ENCODE data around the gene PFKFB2. TPM values are rescaled to one million over a fixed set of nuclear protein-coding genes. Genes with fewer than 3 reads are reported as not detected.
A peak's percentile ranks its signal among the peaks of the same experiment; 100 is the strongest.

PFKFB2 gene
- total and polyA plus RNA-seq, 8 donors, result 4.4 to 28.5 (median 10.4) TPM

DNA sequence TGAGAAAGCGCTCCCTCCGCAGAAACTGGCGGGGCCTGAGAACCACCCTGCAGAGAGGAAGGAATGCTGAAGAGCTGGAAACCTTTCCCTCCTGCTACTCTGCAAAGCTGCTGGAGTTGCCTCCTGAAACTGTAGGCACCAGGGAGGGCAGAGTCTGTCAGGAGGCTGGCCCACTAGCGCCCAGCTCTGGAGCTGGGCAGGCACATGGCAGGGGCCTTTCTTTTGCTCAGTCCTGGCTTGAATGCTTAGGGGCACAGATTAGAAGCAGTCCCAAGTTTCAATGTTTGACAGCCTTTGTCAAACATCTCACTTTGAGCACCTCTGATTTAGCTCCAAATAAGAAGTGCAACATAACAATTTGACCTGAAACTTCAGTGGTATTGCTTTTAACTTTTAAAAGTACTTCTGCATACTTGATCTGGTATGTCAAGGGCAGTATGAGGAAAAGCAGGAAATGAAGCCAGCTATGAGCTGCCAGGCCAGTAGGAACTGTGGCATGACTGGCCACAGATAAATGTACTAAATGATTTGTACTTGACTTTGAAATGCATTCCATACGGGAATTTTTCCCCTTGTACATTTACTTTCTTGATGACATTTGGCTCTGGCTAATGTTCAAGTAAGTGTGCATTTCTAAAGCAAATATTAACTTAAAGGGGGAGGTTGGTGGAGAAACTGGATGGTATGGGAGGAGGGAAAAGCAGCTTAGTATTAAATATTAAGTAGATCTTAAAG is 27.8 kb upstream of the PFKFB2 start:
- FAIRE-seq, result no peak

DNA sequence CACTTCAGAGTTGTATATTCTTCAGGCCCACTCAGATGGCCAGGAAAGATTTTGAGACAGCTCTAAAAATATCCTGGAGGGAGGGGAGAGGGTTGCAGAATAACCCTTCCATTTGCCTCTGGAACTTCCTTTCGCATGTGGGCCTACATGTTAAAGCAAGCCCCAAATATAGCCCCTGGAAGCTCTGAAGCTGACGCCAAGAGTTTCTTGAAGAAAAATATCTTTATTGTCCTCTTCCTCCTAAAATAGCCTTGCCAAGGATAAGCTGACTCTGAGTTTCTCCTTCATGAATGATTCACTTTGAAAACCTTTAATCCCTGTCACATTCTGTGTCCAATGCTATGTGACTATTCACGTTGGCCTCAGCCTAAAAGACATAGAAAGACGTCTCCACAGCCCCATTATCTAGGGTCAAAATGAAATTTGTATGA is 27.0 kb upstream of the PFKFB2 start:
- Histone ChIP-seq H3K36me3 (peaks cover 0 to 12% (median 5%) of the 10 kb centered on the region in 3 donors), H3K9me3 (no peaks in the 10 kb centered on the region), H3K4me1 (peaks cover 38 to 60% (median 54%) of the 10 kb centered on the region in 3 donors), H3K4me3 (no peak overlapping the region), H3K27me3 (no peaks in the 10 kb centered on the region), H3K27ac (peak overlapping the region; percentile 39 to 92 (median 84))
- TF ChIP-seq, protein P1, sequence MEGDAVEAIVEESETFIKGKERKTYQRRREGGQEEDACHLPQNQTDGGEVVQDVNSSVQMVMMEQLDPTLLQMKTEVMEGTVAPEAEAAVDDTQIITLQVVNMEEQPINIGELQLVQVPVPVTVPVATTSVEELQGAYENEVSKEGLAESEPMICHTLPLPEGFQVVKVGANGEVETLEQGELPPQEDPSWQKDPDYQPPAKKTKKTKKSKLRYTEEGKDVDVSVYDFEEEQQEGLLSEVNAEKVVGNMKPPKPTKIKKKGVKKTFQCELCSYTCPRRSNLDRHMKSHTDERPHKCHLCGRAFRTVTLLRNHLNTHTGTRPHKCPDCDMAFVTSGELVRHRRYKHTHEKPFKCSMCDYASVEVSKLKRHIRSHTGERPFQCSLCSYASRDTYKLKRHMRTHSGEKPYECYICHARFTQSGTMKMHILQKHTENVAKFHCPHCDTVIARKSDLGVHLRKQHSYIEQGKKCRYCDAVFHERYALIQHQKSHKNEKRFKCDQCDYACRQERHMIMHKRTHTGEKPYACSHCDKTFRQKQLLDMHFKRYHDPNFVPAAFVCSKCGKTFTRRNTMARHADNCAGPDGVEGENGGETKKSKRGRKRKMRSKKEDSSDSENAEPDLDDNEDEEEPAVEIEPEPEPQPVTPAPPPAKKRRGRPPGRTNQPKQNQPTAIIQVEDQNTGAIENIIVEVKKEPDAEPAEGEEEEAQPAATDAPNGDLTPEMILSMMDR (IDR thresholded peaks at IDR 0.05), result no peak
- intact Hi-C loops (cut with DNase I), result no loop called here
- ATAC-seq, result no peak
- no peak for FAIRE-seq
- 42 to 43% methylated on average over 4 of the region's 4 CpGs for WGBS, 2 donors
- no peak for DNase-seq

More for the DNA sequence above, 27.8 kb upstream of the PFKFB2 start:
- ATAC-seq (peak; percentile 55 to 75 (median 70)), DNase-seq (peak in 1 of 6 donors; percentile 42)
- no peaks in the 10 kb centered on the region for H3K9me3 ChIP-seq
- peak overlapping the region; percentile 39 to 92 (median 84) for H3K27ac ChIP-seq
- intact Hi-C loops (cut with DNase I), result no loop called here
- H3K27me3 ChIP-seq, result no peaks in the 10 kb centered on the region
- 12 to 35% methylated on average over 5 of the region's 5 CpGs for WGBS, 2 donors
- TF ChIP-seq, protein P1 (IDR thresholded peaks at IDR 0.05), result no peak
- H3K4me1 ChIP-seq, result peaks cover 38 to 58% (median 54%) of the 10 kb centered on the region in 3 donors
- H3K36me3 ChIP-seq, result peaks cover 0 to 12% (median 5%) of the 10 kb centered on the region in 3 donors
- no peak overlapping the region for H3K4me3 ChIP-seq

DNA sequence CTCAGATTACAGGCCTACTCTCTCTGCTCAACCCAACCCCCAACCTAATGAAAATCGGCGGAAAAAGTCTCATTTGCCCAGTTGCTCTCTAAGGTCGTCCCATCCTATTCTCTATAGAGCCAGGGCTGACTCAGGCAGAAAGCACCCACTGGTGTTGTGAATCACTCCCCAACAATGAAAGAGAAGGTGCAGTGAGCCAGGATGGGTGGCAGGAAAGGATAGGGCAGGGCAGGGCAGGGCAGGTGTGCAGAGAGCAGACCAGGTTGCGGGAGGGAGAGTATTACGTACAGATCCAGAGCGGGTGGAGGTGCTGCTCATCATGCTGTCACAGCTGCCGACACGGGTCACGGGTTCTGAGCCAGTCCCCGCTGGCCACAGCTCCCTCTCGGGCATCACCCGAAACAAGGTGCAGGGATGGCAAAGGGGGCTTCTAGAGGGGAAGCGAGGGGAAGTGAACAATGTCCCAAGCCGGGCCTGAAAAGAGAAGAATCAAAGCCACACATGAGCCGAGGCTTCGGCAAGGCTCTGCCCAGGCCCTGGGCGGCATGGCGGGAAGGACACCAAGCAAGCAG is 25.8 kb upstream of the PFKFB2 start:
- TF ChIP-seq, protein P1 (IDR thresholded peaks at IDR 0.05), result no peak
- peak in 1 of 4 donors; percentile 15 for ATAC-seq
- intact Hi-C loops (cut with DNase I), result no loop called here
- peaks cover 38 to 62% (median 54%) of the 10 kb centered on the region in 3 donors for H3K4me1 ChIP-seq
- H3K27ac ChIP-seq, result peak overlapping the region; percentile 26 to 92 (median 66)
- H3K36me3 ChIP-seq, result peaks cover 0 to 10% (median 3%) of the 10 kb centered on the region in 3 donors
- FAIRE-seq, result no peak
- peak overlapping the region in 1 of 4 donors; percentile 6 for H3K4me3 ChIP-seq
- 79 to 81% methylated on average over 18 of the region's 18 CpGs for WGBS, 2 donors
- H3K27me3 ChIP-seq, result no peaks in the 10 kb centered on the region
- DNase-seq, result no peak
- H3K9me3 ChIP-seq, result no peaks in the 10 kb centered on the region

DNA sequence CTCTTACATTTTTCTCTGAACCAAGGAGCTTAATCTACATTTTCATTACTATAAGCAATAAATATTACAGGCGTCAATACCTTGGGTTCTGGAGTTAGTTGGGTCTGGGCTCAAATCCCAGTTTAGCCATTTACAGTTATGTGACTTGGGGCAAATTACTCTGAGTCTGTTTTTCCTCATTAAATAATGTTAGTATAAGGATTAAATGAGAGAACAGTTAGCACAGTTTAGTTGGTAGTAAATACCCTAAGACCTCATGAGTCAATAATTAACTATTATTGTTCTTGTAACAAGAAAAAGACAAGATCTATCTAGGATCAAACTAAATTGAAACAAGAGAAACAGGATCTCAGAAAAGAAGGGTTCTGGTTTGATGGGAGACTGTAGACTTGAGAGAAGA is 25.2 kb upstream of the PFKFB2 start:
- FAIRE-seq (no peak), DNase-seq (no peak), ATAC-seq (no peak)
- peaks cover 0 to 3% (median 0%) of the 10 kb centered on the region in 3 donors for H3K36me3 ChIP-seq
- peak overlapping the region in 1 of 4 donors; percentile 6 for H3K4me3 ChIP-seq
- no peaks in the 10 kb centered on the region for H3K27me3 ChIP-seq
- WGBS, 2 donors, result 50 to 53% methylated on average over 1 of the region's 1 CpG
- TF ChIP-seq, protein P1 (IDR thresholded peaks at IDR 0.05), result no peak
- peaks cover 38 to 64% (median 54%) of the 10 kb centered on the region in 3 donors for H3K4me1 ChIP-seq
- H3K27ac ChIP-seq, result peak overlapping the region in 3 of 4 donors; percentile 46 to 92 (median 87)
- intact Hi-C loops (cut with DNase I), result no loop called here
- no peaks in the 10 kb centered on the region for H3K9me3 ChIP-seq

All from pancreas (tissue), 10 donors.